Stimulated activated CD8-positive, alpha-beta memory T cell treated with anti-CD3 and anti-CD28 coated beads, Interleukin-7, amount 100 ng/mL, for 48 hours (primary cell): ENCODE measurements around the gene TMEM150C.

Experiments used
- DNase-seq, 2 donors: peaks; one replicate each; pipeline ENCODE4 v3.0.0-alpha.2; 2020; ENCODE audit warnings: low read depth in 1 of 2; ENCODE audit errors: extremely low read depth in 1 of 2

TMEM150C gene

DNA sequence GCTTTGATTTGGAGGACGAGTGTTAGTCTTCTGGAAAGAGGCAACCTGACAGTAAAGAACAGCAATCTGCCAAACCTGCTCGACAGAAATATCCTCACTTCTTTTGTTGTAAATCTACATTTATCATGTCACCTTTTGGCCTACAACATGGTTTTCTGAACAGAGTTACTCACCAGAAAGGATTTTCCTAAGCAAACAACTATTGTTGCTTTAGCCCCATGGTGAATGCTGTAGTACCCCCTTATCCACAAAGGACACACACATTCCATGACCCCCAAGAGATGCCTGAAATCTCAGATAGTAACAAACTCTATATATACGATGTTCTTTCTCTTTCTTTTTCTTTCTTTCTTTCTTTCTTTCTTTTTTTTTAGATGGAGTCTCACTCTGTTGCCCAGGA, 42.7 kb downstream of the TMEM150C start:
- DNase-seq, result no peak

DNA sequence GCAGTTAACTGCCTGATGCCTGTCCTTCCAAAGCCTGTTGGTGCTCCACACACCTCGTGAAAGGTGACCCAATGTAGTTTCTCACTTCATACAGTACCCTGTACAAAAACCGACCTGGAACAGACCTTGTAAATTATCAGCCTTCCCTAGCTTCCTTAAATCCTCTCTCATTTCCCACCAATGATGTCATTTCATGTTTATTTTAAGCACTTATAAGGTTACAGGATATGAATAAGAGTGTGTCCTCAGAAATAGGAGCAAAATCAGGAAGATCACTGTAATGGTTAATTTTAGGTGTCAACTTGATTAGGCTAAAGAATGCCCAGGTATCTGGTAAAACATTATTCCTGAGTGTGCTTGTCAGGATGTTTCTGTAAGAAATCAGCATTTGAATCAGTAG, 44.7 kb downstream of the TMEM150C start:
- no peak for DNase-seq

DNA sequence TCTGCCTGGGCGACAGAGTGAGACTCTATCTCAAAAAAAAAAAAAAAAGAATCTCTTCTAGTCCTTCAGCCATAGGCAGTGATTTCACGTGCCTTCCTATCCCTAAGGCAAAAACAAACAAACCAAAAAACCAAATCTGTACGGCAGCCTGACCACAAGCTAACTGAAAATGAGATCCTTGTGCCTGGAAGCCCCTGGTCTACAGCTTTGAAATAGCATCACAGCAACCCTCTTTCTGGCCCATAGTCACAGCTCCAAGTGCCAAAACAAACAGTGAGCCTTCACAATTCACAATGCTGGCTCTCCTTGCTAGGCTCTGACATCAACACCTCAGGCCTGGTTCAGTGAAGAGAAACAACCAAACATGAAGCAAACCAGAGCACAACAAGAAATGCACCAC, 46.1 kb downstream of the TMEM150C start:
- DNase-seq, result no peak

DNA sequence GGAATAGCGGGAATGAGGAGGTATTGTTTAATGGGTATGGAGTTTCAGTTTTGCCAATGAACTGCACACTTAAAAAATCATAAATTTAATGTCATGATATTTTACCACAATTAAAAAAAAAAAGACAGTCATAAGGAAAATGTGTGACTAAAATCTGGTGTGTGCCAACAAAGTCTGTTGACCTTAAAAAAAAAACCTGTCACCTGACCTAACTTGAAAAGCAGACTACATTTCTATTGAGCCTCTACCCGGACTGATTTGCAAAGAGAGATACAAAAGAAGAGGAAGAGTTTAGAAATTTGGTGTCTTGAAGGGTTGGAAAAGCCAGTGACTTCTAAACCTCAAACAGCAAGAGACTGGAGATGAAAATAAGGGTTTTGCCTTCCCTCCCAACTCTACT, 48.4 kb downstream of the TMEM150C start:
- no peak for DNase-seq

DNA sequence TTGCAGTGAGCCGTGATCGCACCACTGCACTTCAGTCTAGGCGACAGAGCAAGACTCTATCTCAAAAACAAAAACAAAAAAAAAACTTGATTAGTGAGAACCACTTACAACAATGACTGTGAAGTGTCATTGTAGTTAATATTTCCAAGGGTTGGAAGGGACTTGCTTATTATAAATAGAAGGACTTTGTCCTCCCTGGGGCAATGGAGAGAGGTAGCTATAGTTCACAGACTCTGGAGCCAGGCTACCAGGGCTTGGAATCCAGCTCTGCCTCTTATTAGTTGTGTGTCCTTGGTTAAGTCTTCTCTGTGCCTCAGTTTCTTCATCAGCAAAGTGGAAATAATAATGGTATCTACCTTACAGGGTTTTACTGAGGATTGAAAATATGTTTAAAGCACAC, 51.6 kb downstream of the TMEM150C start:
- no peak for DNase-seq

DNA sequence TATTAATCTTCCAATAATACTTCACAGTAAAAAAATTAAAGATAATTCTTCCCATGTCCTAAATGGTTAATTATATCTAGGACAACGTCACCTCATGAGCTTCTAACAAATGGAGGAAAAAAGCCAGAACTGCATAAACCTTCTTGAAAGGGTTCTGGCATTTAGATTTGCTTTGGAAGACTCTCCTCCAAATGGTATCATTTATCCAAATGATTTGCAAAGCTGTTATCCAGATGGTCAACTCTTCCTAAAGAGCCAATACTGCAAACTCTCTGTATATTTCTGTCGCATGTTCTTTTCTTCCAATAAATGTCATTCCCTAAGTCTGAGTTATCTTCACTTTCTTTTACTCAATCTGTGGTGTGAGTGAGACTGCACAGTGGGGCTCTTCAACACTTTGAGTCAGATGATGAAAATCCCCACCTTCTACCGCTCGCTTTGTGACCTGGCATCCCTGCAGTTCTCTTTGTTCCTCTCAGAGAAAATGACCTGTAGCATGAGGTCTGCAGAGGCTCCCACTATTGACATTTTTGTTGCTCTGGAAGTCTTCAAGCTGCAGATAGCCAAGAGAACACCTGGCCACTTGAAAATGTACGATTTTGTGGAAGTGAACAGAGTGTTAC, 52.9 kb downstream of the TMEM150C start:
- DNase-seq, result no peak

DNA sequence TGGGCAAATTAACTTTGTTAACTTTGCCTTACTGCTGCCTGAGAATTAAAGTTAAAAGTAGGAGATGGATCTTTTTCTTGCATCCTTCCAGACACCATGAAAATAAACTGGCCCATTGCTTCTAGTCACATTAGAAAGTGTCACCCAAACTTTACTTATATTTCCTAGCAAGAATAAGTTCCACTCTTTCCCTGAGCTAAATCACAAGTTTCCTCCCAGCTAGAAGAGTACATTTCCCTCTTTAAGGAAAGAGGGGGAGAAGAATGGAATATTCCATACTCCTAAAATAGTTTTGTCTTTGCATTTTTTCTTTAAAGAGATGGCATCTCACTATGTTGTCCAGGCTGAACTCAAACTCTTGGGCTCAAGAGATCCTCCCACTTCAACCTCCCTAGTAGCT, 53.8 kb downstream of the TMEM150C start:
- DNase-seq, result no peak

DNA sequence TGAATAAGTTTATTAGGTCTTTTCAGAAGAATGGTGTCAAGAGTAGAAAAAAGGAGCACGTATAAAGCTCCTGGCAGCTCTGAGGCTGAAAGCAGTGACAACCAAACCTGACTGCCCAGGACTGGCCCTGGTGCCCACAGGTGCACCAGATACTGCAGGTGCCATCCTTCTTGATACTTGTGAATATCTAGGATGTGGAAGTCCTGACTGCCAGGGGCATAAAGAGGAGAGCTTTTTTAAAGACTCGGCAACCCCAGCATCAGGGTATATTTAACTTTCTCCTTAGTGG, 60.7 kb downstream of the TMEM150C start:
- DNase-seq, result no peak

DNA sequence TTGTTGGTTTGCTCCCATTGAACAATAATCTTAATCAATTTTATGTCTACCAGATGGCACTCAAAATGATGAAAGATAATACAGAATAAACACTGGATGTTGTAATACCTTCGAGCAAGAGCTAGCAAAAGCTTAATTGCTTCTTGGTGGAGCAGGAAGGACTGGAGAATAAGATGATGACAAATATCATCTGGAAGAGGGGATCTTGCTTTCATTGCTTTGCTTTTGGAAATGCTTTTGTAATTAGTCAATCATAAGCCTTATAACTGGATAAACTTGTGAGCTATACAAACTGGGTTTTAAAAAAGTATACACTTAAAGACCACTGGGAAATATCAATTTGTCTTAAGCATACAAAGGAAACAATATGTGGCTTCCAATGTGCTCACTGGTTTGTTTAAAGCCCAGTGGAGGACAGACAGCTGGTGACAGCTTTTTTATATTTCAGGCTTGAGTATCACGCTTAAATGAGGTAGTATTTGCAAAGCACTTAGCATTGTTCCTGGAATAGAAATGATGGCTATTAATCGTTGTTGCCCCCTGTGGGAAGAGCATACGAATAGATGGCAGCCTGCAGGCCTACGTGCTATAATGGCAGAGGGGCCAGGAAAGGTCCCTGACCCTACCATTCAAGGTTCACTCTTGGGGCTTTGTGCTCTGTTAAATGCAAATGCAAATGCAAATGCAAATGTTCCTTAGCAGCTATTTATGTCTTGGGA, 61.2 kb downstream of the TMEM150C start:
- no peak for DNase-seq

DNA sequence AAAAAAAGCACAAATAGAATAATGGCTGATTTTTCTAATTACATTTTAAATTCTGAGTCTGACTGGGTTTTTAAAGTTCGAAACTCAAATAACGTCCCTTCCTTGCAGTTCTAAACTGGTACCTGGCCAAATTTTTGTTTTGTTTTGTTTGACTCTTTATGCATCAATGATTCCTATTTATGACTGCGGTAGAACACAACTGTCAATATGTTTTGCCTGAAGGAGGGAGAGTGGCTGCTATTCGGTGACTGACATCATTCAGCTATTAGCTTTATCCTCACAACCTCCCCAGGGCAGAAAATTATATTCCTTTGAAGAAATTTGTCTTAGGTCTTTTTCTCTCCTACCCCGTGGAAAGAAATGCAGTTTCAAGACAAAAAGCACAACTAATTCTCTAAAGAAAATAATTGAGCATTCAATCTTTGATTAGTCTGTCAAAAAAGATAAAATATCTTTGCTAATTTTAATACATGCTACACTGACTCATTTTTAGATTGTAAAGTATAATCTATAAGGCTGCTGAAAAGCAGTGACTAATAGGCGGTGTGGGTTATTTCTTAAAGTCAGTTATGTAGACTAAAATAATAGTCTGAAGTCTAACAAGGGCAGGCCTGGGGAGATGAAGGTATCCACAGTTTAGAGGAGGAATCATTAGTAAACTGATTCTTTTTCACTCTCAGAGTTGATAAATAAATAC, 61.9 kb downstream of the TMEM150C start:
- no peak for DNase-seq

DNA sequence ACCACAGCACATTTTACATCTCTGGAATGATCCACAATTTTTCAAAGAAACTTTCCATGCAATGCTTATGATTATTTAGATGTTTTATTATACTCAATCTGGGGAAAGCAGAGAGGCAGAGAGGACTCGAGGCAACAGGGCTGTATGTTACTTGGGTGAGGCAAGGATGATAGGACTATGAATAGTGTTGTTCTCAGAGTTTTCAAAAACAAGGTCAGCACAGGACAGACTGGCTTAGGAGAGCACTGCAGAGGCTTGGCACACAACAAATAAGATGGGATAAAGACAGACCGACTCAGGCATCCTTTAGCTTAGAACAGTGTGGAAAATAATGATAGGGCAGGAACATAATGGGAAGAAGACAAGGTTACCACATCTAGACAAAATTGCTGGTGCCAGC, 65.4 kb downstream of the TMEM150C start:
- no peak for DNase-seq

DNA sequence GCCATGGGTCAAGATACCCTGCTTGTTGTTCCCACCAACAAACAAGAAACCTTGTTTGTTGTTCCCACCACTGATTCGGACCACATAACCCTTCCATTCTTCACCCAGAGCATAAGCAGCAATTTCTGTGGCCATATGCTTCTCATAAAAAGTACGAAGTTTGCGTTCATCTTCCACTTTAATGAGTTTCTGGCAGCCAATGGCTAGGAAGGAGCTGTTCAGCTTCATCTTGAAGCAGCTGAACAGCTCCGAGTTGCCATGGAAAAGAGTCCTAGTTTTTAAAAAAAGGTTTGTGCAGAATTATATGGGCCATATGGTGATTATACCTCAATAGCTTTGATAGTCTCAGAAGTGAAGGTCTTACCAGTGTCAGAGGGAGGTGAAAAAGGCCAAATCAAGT, 66.1 kb downstream of the TMEM150C start:
- no peak for DNase-seq

DNA sequence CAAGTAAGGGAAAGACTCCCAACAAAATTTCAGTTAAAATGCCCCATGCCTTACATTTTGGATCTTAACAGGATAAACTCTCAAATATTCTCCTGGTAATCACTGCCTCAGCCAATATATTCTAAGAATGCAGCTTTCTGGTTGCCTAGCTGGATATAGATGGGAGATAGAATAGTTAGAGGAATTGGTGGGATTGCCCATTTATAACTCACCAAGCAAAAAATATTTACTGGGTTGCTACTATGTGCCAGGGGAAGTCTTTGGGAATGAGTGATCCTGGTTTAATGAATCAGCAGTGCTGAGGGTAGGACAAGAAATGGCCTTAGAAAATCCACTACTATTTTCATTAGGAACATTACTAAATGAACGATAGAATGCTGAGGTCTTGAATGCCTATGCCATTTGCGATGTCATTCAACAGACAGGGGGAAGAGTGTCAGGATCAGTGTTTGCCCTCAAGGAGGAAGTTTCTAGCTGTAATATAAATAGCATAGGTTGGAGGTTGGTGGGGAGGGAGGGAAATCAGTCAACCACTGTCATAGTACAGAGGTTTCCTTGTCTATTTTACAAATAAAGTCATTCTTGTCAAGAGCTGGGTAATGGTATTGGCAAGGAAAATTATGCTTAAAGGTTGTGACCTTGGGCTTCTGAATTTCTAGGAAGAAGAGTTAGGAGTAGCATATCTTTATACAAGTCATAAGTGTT, 67.9 kb downstream of the TMEM150C start:
- DNase-seq, result no peak

DNA sequence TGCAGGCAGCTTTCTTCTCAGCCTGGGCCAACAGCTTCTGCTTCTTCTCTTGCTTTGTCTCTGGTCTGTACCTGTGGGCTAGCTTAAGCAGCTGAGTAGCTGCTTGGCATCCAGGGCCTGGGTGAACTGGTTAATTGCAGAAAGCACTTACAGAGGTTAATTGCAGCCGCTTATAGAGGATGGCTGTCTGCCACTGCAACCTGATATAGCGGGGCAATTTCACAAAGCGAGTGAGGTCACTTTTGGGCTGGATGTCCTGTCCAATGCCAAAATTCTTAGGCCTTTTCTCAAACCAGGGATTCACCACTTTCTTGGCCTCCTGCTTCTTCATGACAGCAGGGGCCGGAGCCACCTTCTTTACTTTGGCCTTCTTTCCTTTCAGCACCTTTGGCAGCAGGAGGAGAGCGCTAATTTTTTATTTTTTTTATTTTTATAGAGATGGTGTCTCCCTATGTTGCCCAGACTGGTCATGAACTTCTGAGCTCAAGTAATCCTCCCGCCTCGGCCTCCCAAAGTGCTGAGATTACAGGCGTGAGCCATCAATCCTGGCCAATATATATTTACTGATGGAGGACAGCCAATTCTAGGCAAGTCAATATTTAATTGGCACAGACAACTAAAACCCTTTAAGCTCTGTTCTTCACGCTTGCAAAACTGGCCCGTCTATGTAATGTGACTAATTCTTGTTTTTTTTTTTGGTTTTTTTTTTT, 70.4 kb downstream of the TMEM150C start:
- no peak for DNase-seq

DNA sequence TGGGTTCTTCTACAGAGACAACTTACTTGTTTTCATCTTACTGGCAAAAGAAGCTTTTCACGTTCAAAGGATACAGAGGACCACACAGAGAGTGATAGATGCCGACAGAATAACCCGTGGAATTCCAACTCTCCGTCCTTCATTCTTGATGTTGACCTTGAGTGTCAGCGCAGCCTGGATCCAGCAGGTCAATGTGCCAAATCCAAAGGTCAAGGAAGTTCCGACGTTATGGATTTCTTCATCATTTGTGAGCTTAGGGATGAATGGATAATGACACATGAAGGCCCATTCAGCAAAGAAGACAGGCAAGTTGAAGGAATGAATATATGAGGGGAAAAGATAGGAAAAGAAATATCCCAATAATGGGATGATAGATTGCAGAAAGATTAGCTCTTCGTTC, 71.8 kb downstream of the TMEM150C start:
- no peak for DNase-seq

DNA sequence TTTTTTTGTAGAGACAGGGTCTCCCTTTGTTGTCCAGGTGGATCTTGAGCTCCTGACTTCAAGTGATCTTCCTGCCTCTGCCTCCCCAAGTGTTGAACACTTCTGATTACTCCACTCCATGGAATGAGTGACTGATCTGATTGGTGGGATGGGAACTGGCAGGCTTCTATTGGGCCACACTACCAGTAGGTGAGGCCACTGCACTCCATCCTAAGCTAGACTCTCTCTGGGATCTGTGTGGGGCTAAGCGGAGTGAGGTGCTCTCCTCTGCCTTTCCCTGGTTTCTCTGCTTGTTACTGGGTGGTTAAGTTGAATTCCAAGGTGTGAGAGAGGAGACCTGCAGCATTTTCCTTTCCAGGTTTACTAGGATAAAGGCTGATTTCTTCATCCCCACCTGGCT, 72.7 kb downstream of the TMEM150C start:
- DNase-seq, result no peak

DNA sequence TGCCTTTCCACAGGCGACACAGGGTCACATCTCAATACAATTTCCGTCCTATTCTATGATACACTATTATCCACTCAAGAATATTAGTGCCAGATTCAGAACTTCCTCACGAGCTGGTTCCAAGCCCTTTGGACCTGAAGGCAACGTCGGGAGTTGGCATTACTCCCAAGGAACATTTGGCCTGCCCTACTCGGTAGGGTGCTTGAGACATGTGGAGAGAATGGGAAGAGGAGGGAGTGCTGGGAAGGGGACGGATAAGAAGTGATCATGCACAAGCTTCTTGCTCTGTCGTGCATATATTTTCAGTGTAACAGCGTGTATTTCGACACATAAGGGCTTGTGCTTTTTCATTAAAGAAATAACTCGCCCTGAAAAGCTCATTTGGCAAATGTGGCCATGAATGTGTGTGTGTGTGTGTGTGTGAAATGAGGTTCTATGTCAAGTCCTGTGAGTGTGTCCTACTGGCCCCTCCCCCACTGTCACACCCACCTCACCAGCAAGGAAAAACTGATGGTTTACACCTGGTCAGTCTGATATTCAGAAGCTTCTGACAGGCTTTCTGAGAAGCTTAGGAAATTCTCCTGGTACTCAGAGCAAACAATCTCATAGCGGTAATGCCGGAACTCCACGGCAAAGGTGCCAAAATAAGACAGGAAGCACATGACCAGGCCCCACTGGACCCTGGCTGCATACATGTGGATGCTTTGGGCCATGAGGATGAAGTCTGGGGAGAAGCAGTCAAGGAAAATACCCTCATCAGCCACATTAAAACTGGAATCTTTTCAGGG, 76.6 kb downstream of the TMEM150C start:
- no peak for DNase-seq

DNA sequence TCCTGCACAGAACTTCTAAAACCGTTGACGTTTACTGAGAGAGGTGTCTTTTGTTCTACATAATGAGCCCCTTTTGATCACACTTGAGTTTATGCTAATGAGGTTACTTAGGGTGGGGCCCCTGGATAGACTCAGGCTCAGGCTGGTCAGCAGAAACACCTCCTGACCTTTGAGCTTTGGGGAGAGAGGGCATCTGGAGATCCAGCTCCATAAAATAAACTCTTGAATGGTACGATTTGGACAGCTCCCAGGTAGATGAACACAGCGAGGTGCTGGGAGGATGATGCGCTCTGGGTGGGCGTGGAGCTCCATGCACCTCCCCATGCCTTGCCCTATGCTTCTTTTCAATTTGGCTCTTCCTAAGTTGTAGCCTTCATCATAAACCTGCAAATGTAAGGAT, 79.4 kb downstream of the TMEM150C start:
- no peak for DNase-seq

DNA sequence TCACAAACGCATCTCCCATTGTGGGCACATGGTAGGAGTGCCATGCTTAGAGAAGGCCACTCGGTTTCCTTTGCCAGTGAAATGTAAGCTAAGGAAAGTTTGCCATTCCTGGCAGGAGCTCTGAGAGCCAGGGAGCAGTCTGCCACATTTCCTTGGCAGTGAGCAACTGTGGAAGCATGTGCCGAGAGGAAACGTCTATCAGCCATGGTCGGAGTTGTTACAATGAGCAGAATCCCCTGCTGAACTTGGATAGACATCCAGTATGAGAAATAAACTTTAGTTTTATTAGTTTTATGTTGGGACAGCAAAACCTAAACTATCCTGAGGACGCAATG, 80.3 kb downstream of the TMEM150C start:
- DNase-seq, result no peak

DNA sequence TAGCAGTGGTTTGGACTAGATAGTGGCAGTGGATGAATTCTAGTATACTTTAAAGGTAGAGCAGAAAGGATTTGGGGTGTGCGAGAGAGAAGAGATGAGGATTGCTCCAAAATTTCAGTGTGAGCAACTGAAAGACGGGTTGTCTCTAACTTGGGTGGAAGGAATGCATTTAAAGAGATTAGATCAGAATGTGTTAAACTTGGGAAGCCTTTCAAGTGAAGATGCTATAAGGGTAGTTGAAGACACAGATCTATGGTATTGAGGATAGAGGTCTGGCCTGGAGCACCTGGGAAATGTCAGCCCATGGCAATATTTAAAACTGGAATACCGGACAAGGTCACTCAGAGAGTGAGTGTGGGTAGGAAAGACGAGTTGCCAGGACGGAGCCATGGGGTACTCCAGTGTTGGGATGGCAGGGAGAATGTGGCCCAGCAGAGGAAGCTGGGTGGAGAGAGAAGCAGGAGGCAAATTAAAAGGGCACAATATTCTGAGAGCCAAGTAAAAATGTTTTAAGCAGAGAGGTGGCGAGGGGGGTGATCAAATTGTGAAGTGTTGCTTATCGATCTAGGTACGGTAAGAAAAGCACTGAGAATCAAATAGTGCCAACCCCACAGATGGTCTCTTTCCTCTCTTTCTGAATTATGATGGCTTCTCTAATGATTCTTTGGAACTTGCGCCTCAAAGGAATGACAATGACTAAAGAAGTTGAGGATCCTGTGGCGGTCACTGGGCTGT, 80.8 kb downstream of the TMEM150C start:
- no peak for DNase-seq
